ENCODE data around the gene ADAR. TPM values are rescaled to one million over a fixed set of nuclear protein-coding genes. Genes with fewer than 3 reads are reported as not detected.

The ADAR gene
- total RNA-seq, 1 donor: 169 TPM

- Histone ChIP-seq H3K9me3 (ENCODE audit: low read depth, low read length) (no peaks in the 10 kb centered on the region), H3K4me1 (ENCODE audit: insufficient read depth, low read length) (no peaks in the 10 kb centered on the region), H3K27me3 (ENCODE audit: insufficient read depth, low read length) (no peaks in the 10 kb centered on the region), H3K4me3 (ENCODE audit: low read length) (no peak overlapping the region)
Measured at GRCh38 chr1:154578058-154578418, 29.9 kb downstream of the ADAR start.

- no peak overlapping the region for H3K4me3 ChIP-seq (ENCODE audit: low read length)
- H3K27me3 ChIP-seq (ENCODE audit: insufficient read depth, low read length): no peaks in the 10 kb centered on the region
- H3K9me3 ChIP-seq (ENCODE audit: low read depth, low read length): no peaks in the 10 kb centered on the region
- H3K4me1 ChIP-seq (ENCODE audit: insufficient read depth, low read length): no peaks in the 10 kb centered on the region
Measured at GRCh38 chr1:154577346-154578057, 30.5 kb downstream of the ADAR start.

GRCh38 chr1:154575951-154576566 lies 31.9 kb downstream of the ADAR start:
- Histone ChIP-seq H3K27me3 (ENCODE audit: insufficient read depth, low read length) (no peaks in the 10 kb centered on the region), H3K4me3 (ENCODE audit: low read length) (no peak overlapping the region), H3K9me3 (ENCODE audit: low read depth, low read length) (no peaks in the 10 kb centered on the region), H3K4me1 (ENCODE audit: insufficient read depth, low read length) (no peaks in the 10 kb centered on the region)

GRCh38 chr1:154575147-154575927 lies 32.6 kb downstream of the ADAR start:
- H3K9me3 ChIP-seq (ENCODE audit: low read depth, low read length): no peaks in the 10 kb centered on the region
- no peak overlapping the region for H3K4me3 ChIP-seq (ENCODE audit: low read length)
- no peaks in the 10 kb centered on the region for H3K27me3 ChIP-seq (ENCODE audit: insufficient read depth, low read length)
- H3K4me1 ChIP-seq (ENCODE audit: insufficient read depth, low read length): no peaks in the 10 kb centered on the region

- Histone ChIP-seq H3K27me3 (ENCODE audit: insufficient read depth, low read length) (no peaks in the 10 kb centered on the region), H3K4me1 (ENCODE audit: insufficient read depth, low read length) (no peaks in the 10 kb centered on the region), H3K9me3 (ENCODE audit: low read depth, low read length) (no peaks in the 10 kb centered on the region), H3K4me3 (ENCODE audit: low read length) (no peak overlapping the region)
Measured at GRCh38 chr1:154574716-154575115, 33.3 kb downstream of the ADAR start.

GRCh38 chr1:154573168-154573510 lies 34.8 kb downstream of the ADAR start:
- Histone ChIP-seq H3K27me3 (ENCODE audit: insufficient read depth, low read length) (peaks cover 7% of the 10 kb centered on the region), H3K9me3 (ENCODE audit: low read depth, low read length) (no peaks in the 10 kb centered on the region), H3K4me1 (ENCODE audit: insufficient read depth, low read length) (peaks cover under 1% of the 10 kb centered on the region), H3K4me3 (ENCODE audit: low read length) (no peak overlapping the region)

- Histone ChIP-seq H3K27me3 (ENCODE audit: insufficient read depth, low read length) (peaks cover 10% of the 10 kb centered on the region), H3K4me1 (ENCODE audit: insufficient read depth, low read length) (peaks cover 6% of the 10 kb centered on the region), H3K9me3 (ENCODE audit: low read depth, low read length) (no peaks in the 10 kb centered on the region), H3K4me3 (ENCODE audit: low read length) (no peak overlapping the region)
Measured at GRCh38 chr1:154572468-154573167, 35.4 kb downstream of the ADAR start.

GRCh38 chr1:154571964-154572288 lies 36.1 kb downstream of the ADAR start:
- H3K4me3 ChIP-seq (ENCODE audit: low read length): no peak overlapping the region
- no peaks in the 10 kb centered on the region for H3K9me3 ChIP-seq (ENCODE audit: low read depth, low read length)
- H3K27me3 ChIP-seq (ENCODE audit: insufficient read depth, low read length): peaks cover 17% of the 10 kb centered on the region
- H3K4me1 ChIP-seq (ENCODE audit: insufficient read depth, low read length): peaks cover 8% of the 10 kb centered on the region

- H3K4me1 ChIP-seq (ENCODE audit: insufficient read depth, low read length): peaks cover 8% of the 10 kb centered on the region
- H3K27me3 ChIP-seq (ENCODE audit: insufficient read depth, low read length): peaks cover 21% of the 10 kb centered on the region
- H3K4me3 ChIP-seq (ENCODE audit: low read length): no peak overlapping the region
- H3K9me3 ChIP-seq (ENCODE audit: low read depth, low read length): no peaks in the 10 kb centered on the region
Measured at GRCh38 chr1:154571244-154571963, 36.6 kb downstream of the ADAR start.

- H3K9me3 ChIP-seq (ENCODE audit: low read depth, low read length): no peaks in the 10 kb centered on the region
- H3K4me1 ChIP-seq (ENCODE audit: insufficient read depth, low read length): peaks cover 8% of the 10 kb centered on the region
- no peak overlapping the region for H3K4me3 ChIP-seq (ENCODE audit: low read length)
- peaks cover 26% of the 10 kb centered on the region for H3K27me3 ChIP-seq (ENCODE audit: insufficient read depth, low read length)
Measured at GRCh38 chr1:154568157-154568815, 39.7 kb downstream of the ADAR start.

- peaks cover 8% of the 10 kb centered on the region for H3K4me1 ChIP-seq (ENCODE audit: insufficient read depth, low read length)
- no peaks in the 10 kb centered on the region for H3K9me3 ChIP-seq (ENCODE audit: low read depth, low read length)
- H3K4me3 ChIP-seq (ENCODE audit: low read length): no peak within 1 kb of the TSS
- H3K27me3 ChIP-seq (ENCODE audit: insufficient read depth, low read length): peaks cover 26% of the 10 kb centered on the region
Measured at GRCh38 chr1:154567386-154568156, 40.4 kb downstream of the ADAR start, which contains the start of gene CHRNB2. Gene CHRNB2 (plus strand): TSS chr1:154567778. CDS start chr1:154568045, 267 bp downstream.

GRCh38 chr1:154565876-154566275 lies 42.1 kb downstream of the ADAR start:
- Histone ChIP-seq H3K27me3 (ENCODE audit: insufficient read depth, low read length) (peaks cover 26% of the 10 kb centered on the region), H3K4me1 (ENCODE audit: insufficient read depth, low read length) (peaks cover 8% of the 10 kb centered on the region), H3K9me3 (ENCODE audit: low read depth, low read length) (no peaks in the 10 kb centered on the region), H3K4me3 (ENCODE audit: low read length) (no peak overlapping the region)

GRCh38 chr1:154559466-154560044 lies 48.4 kb downstream of the ADAR start:
- H3K4me3 ChIP-seq (ENCODE audit: low read length): peak overlapping the region; percentile 48
- peaks cover 29% of the 10 kb centered on the region for H3K4me1 ChIP-seq (ENCODE audit: insufficient read depth, low read length)
- no peaks in the 10 kb centered on the region for H3K27me3 ChIP-seq (ENCODE audit: insufficient read depth, low read length)
- no peaks in the 10 kb centered on the region for H3K9me3 ChIP-seq (ENCODE audit: low read depth, low read length)

Data from mononuclear cell (primary cell).